ENCODE measurements around the gene P2RX1.

The P2RX1 gene

DNA sequence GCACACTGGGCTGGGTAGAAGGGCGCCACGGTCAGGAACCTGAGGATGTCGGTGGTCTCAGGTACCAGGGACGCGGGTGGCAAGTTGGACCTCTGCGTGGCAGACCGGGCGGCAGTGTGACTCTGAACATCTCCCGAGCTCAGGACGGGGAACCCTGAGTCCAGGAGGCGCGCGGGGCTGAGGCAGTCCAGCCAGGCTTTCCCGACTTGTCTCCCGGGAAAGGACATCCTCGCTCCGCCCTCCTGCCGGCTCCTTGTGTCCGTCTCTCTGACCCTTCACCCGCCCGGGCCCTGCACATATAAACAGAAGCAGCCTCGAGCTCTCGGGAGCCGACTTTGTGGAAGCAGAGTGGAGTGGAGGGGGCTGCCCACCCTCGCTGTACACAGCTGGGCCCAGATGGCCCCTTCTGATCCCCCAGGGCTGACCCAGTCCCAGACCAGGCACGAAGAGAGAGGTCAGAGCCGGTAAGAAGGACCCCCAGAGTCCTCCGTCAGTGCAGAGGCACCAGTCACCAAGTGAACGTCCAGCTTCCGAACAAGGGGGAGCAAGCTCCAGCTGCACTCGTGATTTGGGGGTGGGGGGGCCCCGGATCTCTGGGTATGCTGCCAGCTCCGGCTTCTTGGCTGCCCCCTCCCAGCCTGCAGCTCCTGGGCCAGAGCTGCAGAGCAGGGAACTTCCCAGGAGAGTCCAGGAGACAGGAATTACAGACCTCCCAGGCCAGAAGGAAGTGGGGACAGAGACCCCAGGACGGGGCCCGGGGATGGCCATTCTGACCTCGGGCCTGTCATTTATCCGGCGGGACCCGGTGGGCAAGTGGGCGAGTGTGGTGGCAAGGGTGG, 8.5 kb upstream of the P2RX1 start:
- no peak for DNase-seq (ENCODE audit: low spot score)

- no peak for DNase-seq (ENCODE audit: low spot score)
These were observed 7.4 kb upstream of the P2RX1 start for GRCh38 chr17:3923466-3924190.

GRCh38 chr17:3922765-3923164, 6.5 kb upstream of the P2RX1 start:
- DNase-seq (ENCODE audit: low spot score), result no peak

DNA sequence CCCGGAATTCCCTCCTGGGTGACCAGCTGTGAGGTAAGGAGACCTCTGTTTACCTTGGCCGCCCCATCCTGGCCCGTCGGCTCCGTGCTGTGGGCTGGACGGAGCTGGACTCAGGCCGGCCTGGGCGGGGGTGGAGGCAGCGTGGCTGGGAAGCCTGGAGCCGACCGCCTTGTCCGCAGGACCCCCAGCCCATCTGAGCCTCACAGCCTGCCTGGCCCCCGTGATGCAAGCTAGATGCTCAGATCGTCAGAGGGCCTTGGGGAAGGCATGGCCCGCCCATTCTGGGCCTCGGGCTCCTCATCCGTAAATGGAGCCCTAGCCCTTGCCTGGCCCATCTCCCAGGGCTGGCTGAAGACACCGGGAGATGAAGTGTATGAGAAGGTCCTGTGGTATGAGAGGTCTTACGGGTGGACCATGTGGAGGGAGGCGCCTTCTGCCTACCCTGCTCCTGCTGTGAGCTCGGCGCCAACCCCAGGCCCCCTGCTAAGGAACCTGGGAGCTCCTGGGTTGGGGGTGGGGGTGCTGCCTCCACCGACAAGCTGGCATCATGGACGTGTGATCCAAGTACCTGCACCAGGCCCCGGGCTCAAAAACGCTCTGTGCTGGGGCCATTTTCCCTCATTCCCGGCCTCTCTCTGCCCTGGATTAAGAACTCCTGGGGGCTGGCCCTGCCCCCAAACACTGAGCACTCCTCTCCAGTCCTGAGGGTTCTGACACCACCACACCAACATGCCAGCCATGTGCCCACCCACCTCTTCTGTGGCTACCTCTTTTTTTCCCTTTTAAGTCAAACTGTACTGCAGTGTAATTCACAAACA, 5.4 kb upstream of the P2RX1 start:
- no peak for DNase-seq (ENCODE audit: low spot score)

DNA sequence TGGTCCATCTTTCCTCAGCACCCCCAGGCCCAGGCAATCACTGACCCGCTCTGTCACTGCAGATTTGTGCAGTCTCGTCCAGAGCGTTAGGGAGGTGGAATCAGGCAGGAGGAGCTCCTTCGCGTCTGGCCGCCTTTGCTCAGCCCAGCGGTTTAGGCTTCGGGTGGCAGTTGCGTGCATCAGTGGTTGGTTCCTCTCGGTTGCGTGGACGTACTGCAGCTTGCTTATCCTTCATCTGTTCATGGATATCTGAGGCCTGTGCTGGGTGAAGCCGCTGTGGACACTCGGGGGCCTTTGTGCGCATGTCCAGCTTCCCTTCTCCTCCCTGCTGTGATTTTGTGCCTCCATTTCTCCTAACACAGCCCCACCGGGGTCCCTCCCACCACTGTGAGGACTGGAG, 4.7 kb upstream of the P2RX1 start:
- DNase-seq (ENCODE audit: low spot score), result no peak

DNA sequence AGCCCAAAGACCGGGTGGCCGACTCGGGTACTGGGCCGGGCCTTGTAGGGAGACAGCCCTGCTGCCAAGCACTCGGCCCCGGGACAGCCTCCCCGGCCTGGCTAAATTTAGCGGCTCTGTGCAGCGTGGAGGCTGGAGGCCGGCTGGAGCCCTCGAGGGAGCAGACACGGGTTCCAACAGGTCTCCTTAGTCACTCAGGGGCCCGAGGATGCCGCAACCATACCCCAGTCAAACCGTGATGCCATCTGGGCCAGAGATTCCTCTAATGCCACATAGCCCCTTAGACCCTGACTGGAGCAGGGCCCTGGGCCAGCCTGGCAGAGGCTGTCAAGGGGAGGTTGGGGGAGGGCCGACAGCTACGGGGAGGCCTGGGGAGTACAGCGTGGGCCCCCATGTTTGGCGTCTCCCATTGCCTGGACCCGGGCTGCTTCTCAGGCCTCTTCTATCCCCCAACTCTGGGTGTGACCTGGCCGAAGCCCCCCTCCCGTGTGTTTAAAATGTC, 2.9 kb upstream of the P2RX1 start:
- DNase-seq (ENCODE audit: low spot score), result no peak

GRCh38 chr17:3918372-3919122, 2.3 kb upstream of the P2RX1 start:
- no peak for DNase-seq (ENCODE audit: low spot score)

- DNase-seq (ENCODE audit: low spot score), result no peak
These were observed 1.2 kb upstream of the P2RX1 start for GRCh38 chr17:3917391-3917931.

- no peak for DNase-seq (ENCODE audit: low spot score)
These were observed 560 bp upstream of the P2RX1 start for GRCh38 chr17:3916825-3917224.

GRCh38 chr17:3915581-3915994, 677 bp downstream of the P2RX1 start:
- no peak for DNase-seq (ENCODE audit: low spot score)

DNA sequence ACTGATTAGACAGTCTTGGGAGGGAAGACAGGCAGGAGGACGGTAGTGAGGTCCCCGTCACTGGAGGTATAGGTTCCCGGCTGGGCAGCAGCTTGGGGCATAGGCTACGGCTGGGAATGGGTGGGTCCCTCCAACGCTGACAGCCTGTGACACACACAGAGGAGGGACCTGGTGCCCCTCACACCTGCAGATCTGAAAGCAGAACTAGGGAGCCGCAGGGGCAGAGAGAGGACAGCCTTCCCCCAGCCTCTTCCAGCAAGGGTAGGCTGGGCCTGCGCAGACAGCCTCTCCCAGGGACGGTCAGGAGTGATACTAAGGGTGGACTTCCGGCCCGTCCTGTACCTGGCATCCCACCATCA, 2.0 kb downstream of the P2RX1 start:
- peak; percentile 87 for DNase-seq (ENCODE audit: low spot score)

DNA sequence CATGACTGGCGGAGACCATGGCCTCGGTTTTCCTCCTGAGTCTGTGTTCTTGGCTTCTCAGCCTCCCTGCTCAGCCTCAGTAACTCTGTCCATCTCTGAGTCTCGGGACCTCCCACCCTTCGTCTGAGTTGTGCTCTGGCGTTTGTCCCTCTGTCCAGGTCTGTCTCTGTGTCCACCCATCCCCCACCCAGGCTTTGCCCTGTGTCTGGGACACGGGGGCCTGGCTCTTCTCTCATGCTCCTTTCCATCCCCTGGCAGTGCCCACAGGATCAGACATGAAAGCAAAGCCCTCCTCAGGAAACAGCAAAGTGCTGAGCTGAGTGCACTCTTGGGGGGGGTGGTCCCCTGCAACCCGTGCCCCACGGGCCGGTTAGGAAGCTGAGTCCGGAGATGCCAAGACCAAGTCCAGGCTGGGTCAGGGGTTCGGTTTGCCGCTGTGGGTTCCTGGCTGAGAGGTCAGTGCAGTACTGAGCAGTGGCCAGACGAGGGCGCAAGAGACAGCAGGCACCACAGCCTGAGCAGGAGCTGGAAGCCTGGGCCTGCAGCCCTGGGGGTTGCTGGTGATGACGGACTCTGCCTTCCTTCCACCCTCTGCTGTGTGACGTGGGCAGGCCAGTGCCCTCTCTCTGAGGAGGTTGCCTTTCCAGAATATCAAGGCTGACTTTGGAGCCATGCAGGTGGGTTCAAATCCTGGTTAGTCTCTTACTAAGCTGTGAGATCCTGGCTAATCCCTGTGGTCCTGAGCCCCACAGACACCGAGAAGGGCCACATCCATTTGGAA, 2.5 kb downstream of the P2RX1 start:
- peak; percentile 87 for DNase-seq (ENCODE audit: low spot score)

- DNase-seq (ENCODE audit: low spot score), result no peak
These were observed 3.4 kb downstream of the P2RX1 start for GRCh38 chr17:3912827-3913226.

GRCh38 chr17:3911271-3912053, 4.8 kb downstream of the P2RX1 start:
- DNase-seq (ENCODE audit: low spot score), result peak; percentile 86

DNA sequence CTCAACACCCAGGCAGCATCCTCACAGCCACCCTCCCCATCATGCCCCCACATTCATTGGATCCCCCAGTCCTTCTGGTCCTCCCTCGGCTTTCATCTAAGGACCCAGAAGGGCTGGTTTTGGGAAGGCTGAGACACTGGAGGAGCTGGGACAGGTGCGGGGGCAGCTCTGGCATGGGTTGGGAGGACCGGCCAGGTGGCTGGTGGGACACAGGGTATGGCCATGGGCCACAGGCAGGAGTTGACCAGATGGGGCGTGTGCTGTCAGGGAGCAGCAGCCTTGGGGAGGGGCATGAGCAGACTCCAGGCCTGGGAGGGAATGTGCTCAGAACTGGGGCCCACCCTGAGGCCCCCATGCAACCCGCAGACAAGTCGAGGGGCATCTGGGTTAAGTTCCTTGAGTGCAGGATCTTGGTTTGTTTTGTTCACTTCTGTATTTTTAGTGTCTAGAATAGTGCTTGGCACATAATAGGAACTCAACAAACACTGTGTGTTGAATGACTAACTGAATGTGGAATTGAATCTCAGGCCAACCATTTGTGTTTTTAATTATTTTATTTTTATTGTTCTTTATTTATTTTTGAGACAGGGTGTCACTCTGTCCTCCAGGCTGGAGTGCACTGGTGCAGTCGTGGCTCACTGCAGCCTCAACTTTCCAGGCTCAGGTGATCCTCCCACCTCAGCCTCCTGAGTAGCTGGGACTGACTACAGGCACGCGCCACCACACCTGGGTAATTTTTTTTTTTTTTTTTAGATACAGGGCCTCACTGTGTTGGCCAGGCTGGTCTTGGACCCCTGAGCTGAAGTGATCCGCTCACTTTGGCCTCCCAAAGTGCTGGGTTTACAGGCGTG, 5.6 kb downstream of the P2RX1 start:
- no peak for DNase-seq (ENCODE audit: low spot score)

DNA sequence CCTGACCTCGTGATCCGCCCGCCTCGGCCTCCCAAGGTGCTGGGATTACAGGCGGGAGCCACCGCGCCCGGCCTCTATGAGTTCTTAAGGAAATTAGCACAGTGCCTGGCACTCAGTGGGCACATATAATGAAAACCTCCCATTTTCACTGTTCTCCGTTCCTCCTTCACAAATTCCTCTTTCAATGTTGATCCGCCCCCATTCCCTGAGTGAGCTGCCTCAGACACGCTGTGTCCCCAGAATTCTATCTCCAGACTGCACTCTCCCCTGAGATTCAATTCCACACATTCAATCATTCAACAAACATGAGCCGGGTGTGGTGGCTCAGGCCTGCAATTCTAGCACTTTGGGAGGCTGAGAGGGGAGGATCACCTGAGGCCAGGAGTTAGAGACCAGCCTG, 7.0 kb downstream of the P2RX1 start:
- no peak for DNase-seq (ENCODE audit: low spot score)

GRCh38 chr17:3907483-3908216, 8.6 kb downstream of the P2RX1 start:
- DNase-seq (ENCODE audit: low spot score), result no peak

DNA sequence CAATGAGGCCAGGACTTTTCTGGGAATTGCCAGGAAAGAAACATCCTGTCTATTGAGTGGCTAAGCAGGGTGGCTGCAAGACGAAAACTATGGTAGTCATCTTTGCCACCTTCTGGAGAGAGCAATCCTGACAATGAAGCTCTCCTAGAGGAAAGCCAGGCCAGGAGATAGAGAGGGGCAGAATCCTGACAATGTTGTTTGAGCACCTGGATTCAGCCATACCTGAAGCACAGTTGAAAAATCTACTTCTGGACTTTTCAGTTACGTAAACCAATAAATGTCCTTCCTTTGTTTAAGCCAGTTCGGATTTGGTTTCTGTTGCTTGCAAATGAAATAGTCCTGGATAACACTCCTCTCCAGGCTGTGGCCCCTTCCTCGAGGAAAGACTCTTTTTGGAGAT, 9.4 kb downstream of the P2RX1 start:
- DNase-seq (ENCODE audit: low spot score), result no peak
